ENCODE measurements around the gene ADAMTS19. TPM values are rescaled to one million over a fixed set of nuclear protein-coding genes. Genes with fewer than 3 reads are reported as not detected.

Gene ADAMTS19
- total and polyA plus RNA-seq, 2 of the 13 experiments (the other 11 are each of a cell fraction or from before 2014, with no cell fraction given): not detected

DNA sequence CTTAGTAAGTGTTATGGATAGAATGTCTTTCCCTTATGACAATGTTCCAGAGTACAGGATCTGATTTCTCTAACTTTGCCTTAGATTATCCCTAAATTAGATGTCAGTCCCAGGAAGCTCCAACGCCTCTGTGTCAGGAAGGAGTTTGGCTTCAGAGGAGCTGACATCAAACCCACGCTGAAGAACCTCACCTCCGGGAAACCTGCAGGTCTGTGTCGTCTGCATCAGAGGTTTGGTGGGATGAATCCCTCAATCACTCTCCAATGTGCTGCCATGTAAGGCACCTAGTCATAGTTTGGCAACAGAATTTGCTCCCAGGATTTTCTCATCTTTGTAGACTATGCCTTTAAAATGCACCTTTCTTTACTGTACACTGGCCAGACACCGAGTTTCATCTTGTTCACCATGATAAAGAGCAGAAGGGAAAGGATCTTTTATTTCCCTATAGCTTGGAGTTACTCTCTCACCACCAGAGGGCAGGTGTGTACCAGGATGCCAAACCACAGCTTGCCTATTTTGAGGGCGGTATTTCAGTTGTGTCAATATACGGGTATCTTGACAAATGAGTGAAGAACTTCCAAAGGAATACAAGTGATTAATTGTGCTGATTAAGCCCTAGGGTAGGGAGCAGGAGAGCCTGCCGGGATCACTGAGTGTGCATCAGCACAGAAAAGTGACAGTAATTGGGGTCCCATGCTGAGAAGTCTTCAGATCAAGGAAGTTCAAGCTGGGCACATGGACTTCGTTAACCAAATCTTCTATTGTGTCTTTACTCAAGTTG, 311.1 kb downstream of the ADAMTS19 start:
- Histone ChIP-seq H2AFZ (ENCODE audit: low read length) (no peak overlapping the region), H3K36me3 (replicated peaks in 1 of 2; ENCODE audit: control insufficient read depth in 1 of 2, insufficient read depth in 2 of 2, low read length in 2 of 2) (no peaks in the 10 kb centered on the region), H3K4me1 (ENCODE audit: insufficient read depth, low read length) (no peaks in the 10 kb centered on the region), H3K9me3 (ENCODE audit: low read length) (no peaks in the 10 kb centered on the region), H3K27ac (ENCODE audit: extremely low read length, insufficient read depth, low read length) (no peak overlapping the region), H4K20me1 (ENCODE audit: insufficient read depth, low read length) (no peaks in the 10 kb centered on the region), H3K4me2 (ENCODE audit: low read depth, low read length) (no peak overlapping the region), H3K4me3 (replicated peaks in 1 of 3; ENCODE audit: insufficient read depth in 1 of 3, low read depth in 2 of 3, low read length in 3 of 3) (no peak overlapping the region), H3K9ac (ENCODE audit: insufficient read depth, low read depth, low read length) (no peak overlapping the region), H3K27me3 (ENCODE audit: control insufficient read depth in 1 of 2, insufficient read depth in 2 of 2, low read length in 2 of 2) (no peaks in the 10 kb centered on the region), H3K79me2 (ENCODE audit: insufficient read depth, low read length) (no peaks in the 10 kb centered on the region)
- peak; percentile 91 for FAIRE-seq
- DNase-seq (ENCODE audit: low spot score): peak; percentile 59
- intact Hi-C loops (cut with micrococcal nuclease; ENCODE audit: unreplicated experiment): loop anchor here (1.0 kb wide), 2 partner anchors 81 to 370 kb away; no protein-coding TSS in a partner anchor
- ATAC-seq: peak; percentile 90
- CTCF ChIA-PET (ENCODE audit: low intra/inter-chr PET ratio, low total read pairs): interaction anchor here (1.5 kb wide), 1 partner anchor 82 kb away, joined by 15 read pairs; no protein-coding TSS in a partner anchor
- POLR2A ChIA-PET: no interaction called here
- TF ChIP-seq SMC3 (IDR thresholded peaks at IDR 0.05; ENCODE audit: low read length) (peak; percentile 72), STAG1 (CRISPR knock-in tag; IDR thresholded peaks at IDR 0.05) (peak; percentile 75), PHF20 (CRISPR knock-in tag; IDR thresholded peaks at IDR 0.05) (no peak)
- TF ChIP-seq, protein P1, sequence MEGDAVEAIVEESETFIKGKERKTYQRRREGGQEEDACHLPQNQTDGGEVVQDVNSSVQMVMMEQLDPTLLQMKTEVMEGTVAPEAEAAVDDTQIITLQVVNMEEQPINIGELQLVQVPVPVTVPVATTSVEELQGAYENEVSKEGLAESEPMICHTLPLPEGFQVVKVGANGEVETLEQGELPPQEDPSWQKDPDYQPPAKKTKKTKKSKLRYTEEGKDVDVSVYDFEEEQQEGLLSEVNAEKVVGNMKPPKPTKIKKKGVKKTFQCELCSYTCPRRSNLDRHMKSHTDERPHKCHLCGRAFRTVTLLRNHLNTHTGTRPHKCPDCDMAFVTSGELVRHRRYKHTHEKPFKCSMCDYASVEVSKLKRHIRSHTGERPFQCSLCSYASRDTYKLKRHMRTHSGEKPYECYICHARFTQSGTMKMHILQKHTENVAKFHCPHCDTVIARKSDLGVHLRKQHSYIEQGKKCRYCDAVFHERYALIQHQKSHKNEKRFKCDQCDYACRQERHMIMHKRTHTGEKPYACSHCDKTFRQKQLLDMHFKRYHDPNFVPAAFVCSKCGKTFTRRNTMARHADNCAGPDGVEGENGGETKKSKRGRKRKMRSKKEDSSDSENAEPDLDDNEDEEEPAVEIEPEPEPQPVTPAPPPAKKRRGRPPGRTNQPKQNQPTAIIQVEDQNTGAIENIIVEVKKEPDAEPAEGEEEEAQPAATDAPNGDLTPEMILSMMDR (CRISPR knock-in tag; IDR thresholded peaks at IDR 0.05): peak; percentile 78
- BruUV-seq (replicated peaks): no TSS peak
- 13% methylated on average over 6 of the region's 9 CpGs for WGBS (ENCODE audit: low lambda C conversion rate)
- in situ Hi-C loops (cut with HindIII; ENCODE audit: extremely low pct_ligation_motif_present, low pct_unique_long_range_greater_than_20kb): loop anchor here (5.0 kb wide), 1 partner anchor 81 kb away; no protein-coding TSS in a partner anchor

DNA sequence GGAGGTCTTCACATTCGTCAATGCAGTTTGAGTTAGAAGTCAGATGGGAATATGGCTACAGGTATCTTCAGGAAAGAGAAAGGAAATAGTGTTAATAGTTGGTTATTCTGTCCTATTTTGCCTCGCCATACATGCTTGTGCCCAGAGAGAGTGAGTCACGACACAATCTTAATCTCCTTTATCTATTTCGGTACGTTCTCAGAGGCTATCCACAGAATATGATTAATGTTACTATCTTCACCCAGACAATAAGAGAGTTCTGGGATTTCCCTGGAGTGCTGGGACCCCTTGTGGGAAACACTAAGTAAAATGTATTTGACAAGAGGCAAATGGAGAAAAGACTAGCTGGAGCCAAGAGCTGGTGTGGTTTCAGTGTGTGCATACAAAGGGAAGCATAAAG, 313.3 kb downstream of the ADAMTS19 start:
- CTCF ChIA-PET (ENCODE audit: low intra/inter-chr PET ratio, low total read pairs): no interaction called here
- no peak overlapping the region for H3K9ac ChIP-seq (ENCODE audit: insufficient read depth, low read depth, low read length)
- H2AFZ ChIP-seq (ENCODE audit: low read length): no peak overlapping the region
- H3K27ac ChIP-seq (ENCODE audit: extremely low read length, insufficient read depth, low read length): no peak overlapping the region
- H3K9me3 ChIP-seq (ENCODE audit: low read length): no peaks in the 10 kb centered on the region
- in situ Hi-C loops (cut with HindIII; ENCODE audit: extremely low pct_ligation_motif_present, low pct_unique_long_range_greater_than_20kb): loop anchor here (5.0 kb wide), 1 partner anchor 79 kb away; no protein-coding TSS in a partner anchor
- H3K4me1 ChIP-seq (ENCODE audit: insufficient read depth, low read length): no peaks in the 10 kb centered on the region
- H3K79me2 ChIP-seq (ENCODE audit: insufficient read depth, low read length): no peaks in the 10 kb centered on the region
- no peak overlapping the region for H3K4me2 ChIP-seq (ENCODE audit: low read depth, low read length)
- POLR2A ChIA-PET: no interaction called here
- BruUV-seq (replicated peaks): no TSS peak
- 23% methylated on average over 5 of the region's 5 CpGs for WGBS (ENCODE audit: low lambda C conversion rate)
- no peak for DNase-seq (ENCODE audit: low spot score)
- no peak for ATAC-seq
- intact Hi-C loops (cut with micrococcal nuclease; ENCODE audit: unreplicated experiment): no loop called here
- H4K20me1 ChIP-seq (ENCODE audit: insufficient read depth, low read length): no peaks in the 10 kb centered on the region
- no peaks in the 10 kb centered on the region for H3K27me3 ChIP-seq (ENCODE audit: control insufficient read depth in 1 of 2, insufficient read depth in 2 of 2, low read length in 2 of 2)
- H3K36me3 ChIP-seq (replicated peaks in 1 of 2; ENCODE audit: control insufficient read depth in 1 of 2, insufficient read depth in 2 of 2, low read length in 2 of 2): no peaks in the 10 kb centered on the region
- no peak for FAIRE-seq
- H3K4me3 ChIP-seq (replicated peaks in 1 of 3; ENCODE audit: insufficient read depth in 1 of 3, low read depth in 2 of 3, low read length in 3 of 3): no peak overlapping the region
- TF ChIP-seq NCOA2 (CRISPR knock-in tag; IDR thresholded peaks at IDR 0.05) (no peak), JUNB (CRISPR knock-in tag; IDR thresholded peaks at IDR 0.05; ENCODE audit: borderline replicate concordance) (no peak)
- TF ChIP-seq, protein P2, sequence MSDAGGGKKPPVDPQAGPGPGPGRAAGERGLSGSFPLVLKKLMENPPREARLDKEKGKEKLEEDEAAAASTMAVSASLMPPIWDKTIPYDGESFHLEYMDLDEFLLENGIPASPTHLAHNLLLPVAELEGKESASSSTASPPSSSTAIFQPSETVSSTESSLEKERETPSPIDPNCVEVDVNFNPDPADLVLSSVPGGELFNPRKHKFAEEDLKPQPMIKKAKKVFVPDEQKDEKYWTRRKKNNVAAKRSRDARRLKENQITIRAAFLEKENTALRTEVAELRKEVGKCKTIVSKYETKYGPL (CRISPR knock-in tag; IDR thresholded peaks at IDR 0.05): no peak
- TF ChIP-seq, protein P3, sequence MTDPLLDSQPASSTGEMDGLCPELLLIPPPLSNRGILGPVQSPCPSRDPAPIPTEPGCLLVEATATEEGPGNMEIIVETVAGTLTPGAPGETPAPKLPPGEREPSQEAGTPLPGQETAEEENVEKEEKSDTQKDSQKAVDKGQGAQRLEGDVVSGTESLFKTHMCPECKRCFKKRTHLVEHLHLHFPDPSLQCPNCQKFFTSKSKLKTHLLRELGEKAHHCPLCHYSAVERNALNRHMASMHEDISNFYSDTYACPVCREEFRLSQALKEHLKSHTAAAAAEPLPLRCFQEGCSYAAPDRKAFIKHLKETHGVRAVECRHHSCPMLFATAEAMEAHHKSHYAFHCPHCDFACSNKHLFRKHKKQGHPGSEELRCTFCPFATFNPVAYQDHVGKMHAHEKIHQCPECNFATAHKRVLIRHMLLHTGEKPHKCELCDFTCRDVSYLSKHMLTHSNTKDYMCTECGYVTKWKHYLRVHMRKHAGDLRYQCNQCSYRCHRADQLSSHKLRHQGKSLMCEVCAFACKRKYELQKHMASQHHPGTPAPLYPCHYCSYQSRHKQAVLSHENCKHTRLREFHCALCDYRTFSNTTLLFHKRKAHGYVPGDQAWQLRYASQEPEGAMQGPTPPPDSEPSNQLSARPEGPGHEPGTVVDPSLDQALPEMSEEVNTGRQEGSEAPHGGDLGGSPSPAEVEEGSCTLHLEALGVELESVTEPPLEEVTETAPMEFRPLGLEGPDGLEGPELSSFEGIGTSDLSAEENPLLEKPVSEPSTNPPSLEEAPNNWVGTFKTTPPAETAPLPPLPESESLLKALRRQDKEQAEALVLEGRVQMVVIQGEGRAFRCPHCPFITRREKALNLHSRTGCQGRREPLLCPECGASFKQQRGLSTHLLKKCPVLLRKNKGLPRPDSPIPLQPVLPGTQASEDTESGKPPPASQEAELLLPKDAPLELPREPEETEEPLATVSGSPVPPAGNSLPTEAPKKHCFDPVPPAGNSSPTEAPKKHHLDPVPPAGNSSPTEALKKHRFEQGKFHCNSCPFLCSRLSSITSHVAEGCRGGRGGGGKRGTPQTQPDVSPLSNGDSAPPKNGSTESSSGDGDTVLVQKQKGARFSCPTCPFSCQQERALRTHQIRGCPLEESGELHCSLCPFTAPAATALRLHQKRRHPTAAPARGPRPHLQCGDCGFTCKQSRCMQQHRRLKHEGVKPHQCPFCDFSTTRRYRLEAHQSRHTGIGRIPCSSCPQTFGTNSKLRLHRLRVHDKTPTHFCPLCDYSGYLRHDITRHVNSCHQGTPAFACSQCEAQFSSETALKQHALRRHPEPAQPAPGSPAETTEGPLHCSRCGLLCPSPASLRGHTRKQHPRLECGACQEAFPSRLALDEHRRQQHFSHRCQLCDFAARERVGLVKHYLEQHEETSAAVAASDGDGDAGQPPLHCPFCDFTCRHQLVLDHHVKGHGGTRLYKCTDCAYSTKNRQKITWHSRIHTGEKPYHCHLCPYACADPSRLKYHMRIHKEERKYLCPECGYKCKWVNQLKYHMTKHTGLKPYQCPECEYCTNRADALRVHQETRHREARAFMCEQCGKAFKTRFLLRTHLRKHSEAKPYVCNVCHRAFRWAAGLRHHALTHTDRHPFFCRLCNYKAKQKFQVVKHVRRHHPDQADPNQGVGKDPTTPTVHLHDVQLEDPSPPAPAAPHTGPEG (CRISPR knock-in tag; IDR thresholded peaks at IDR 0.05): no peak

Measured in HepG2 (cell line).